ENCODE measurements around the gene DPM1.

The DPM1 gene

GRCh38 chr20:50995506-50995905 is 37.2 kb upstream of the DPM1 start:
- H3K4me2 ChIP-seq (ENCODE audit: low read length) = no peak overlapping the region
- H3K4me1 ChIP-seq (ENCODE audit: control insufficient read depth, low read length) = peaks cover 12% of the 10 kb centered on the region
- H3K9me3 ChIP-seq (ENCODE audit: control insufficient read depth, insufficient read depth, low read length) = peaks cover 9% of the 10 kb centered on the region; the same call in 1 of the 2 replicates
- no peaks in the 10 kb centered on the region for H3K79me2 ChIP-seq (ENCODE audit: control insufficient read depth, low read length)
- H3K27ac ChIP-seq (ENCODE audit: low read depth, low read length) = no peak overlapping the region
- no peak for TF ChIP-seq EZH2phosphoT487 (IDR thresholded peaks at IDR 0.05; ENCODE audit: borderline replicate concordance, low read length)
- TF ChIP-seq, protein P1, sequence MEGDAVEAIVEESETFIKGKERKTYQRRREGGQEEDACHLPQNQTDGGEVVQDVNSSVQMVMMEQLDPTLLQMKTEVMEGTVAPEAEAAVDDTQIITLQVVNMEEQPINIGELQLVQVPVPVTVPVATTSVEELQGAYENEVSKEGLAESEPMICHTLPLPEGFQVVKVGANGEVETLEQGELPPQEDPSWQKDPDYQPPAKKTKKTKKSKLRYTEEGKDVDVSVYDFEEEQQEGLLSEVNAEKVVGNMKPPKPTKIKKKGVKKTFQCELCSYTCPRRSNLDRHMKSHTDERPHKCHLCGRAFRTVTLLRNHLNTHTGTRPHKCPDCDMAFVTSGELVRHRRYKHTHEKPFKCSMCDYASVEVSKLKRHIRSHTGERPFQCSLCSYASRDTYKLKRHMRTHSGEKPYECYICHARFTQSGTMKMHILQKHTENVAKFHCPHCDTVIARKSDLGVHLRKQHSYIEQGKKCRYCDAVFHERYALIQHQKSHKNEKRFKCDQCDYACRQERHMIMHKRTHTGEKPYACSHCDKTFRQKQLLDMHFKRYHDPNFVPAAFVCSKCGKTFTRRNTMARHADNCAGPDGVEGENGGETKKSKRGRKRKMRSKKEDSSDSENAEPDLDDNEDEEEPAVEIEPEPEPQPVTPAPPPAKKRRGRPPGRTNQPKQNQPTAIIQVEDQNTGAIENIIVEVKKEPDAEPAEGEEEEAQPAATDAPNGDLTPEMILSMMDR (IDR thresholded peaks at IDR 0.05; ENCODE audit: low read depth, low read length, poor library complexity, severe bottlenecking) = no peak
- H3K9me2 ChIP-seq (replicated peaks; ENCODE audit: control insufficient read depth, low read length) = no peaks in the 10 kb centered on the region
- no peak overlapping the region for H3K4me3 ChIP-seq (ENCODE audit: low read length)
- peaks cover 32% of the 10 kb centered on the region for H3K27me3 ChIP-seq (ENCODE audit: control insufficient read depth, low read length)
- H4K20me1 ChIP-seq (ENCODE audit: control insufficient read depth, insufficient read depth, low read depth, low read length) = no peaks in the 10 kb centered on the region
- H3K36me3 ChIP-seq (ENCODE audit: control insufficient read depth, low read length) = no peaks in the 10 kb centered on the region
- peaks cover 6% of the 10 kb centered on the region for H3F3A ChIP-seq (ENCODE audit: control insufficient read depth, insufficient read depth)

GRCh38 chr20:50993876-50994275 is 35.5 kb upstream of the DPM1 start:
- Histone ChIP-seq H3K4me3 (ENCODE audit: low read length) (no peak overlapping the region), H3F3A (ENCODE audit: control insufficient read depth, insufficient read depth) (peaks cover 6% of the 10 kb centered on the region), H3K4me1 (ENCODE audit: control insufficient read depth, low read length) (peaks cover 12% of the 10 kb centered on the region), H3K36me3 (ENCODE audit: control insufficient read depth, low read length) (no peaks in the 10 kb centered on the region), H4K20me1 (ENCODE audit: control insufficient read depth, insufficient read depth, low read depth, low read length) (no peaks in the 10 kb centered on the region), H3K79me2 (ENCODE audit: control insufficient read depth, low read length) (no peaks in the 10 kb centered on the region), H3K9me3 (ENCODE audit: control insufficient read depth, insufficient read depth, low read length) (peaks cover 9% of the 10 kb centered on the region; the same call in 1 of the 2 replicates), H3K27me3 (ENCODE audit: control insufficient read depth, low read length) (peaks cover 16% of the 10 kb centered on the region), H3K4me2 (ENCODE audit: low read length) (no peak overlapping the region), H3K9me2 (replicated peaks; ENCODE audit: control insufficient read depth, low read length) (no peaks in the 10 kb centered on the region), H3K27ac (ENCODE audit: low read depth, low read length) (no peak overlapping the region)
- TF ChIP-seq, protein P1 (IDR thresholded peaks at IDR 0.05; ENCODE audit: low read depth, low read length, poor library complexity, severe bottlenecking) = no peak
- TF ChIP-seq EZH2phosphoT487 (IDR thresholded peaks at IDR 0.05; ENCODE audit: borderline replicate concordance, low read length) = no peak

GRCh38 chr20:50992733-50993457 is 34.6 kb upstream of the DPM1 start:
- H4K20me1 ChIP-seq (ENCODE audit: control insufficient read depth, insufficient read depth, low read depth, low read length) = no peaks in the 10 kb centered on the region
- no peak overlapping the region for H3K4me3 ChIP-seq (ENCODE audit: low read length)
- no peak overlapping the region for H3K27ac ChIP-seq (ENCODE audit: low read depth, low read length)
- peaks cover 14% of the 10 kb centered on the region for H3K27me3 ChIP-seq (ENCODE audit: control insufficient read depth, low read length)
- no peaks in the 10 kb centered on the region for H3K36me3 ChIP-seq (ENCODE audit: control insufficient read depth, low read length)
- H3K9me2 ChIP-seq (replicated peaks; ENCODE audit: control insufficient read depth, low read length) = no peaks in the 10 kb centered on the region
- H3K79me2 ChIP-seq (ENCODE audit: control insufficient read depth, low read length) = no peaks in the 10 kb centered on the region
- TF ChIP-seq, protein P1 (IDR thresholded peaks at IDR 0.05; ENCODE audit: low read depth, low read length, poor library complexity, severe bottlenecking) = peak; percentile 88
- TF ChIP-seq EZH2phosphoT487 (IDR thresholded peaks at IDR 0.05; ENCODE audit: borderline replicate concordance, low read length) = no peak
- H3K4me2 ChIP-seq (ENCODE audit: low read length) = peak overlapping the region; percentile 29; the same call in 1 of the 2 replicates
- peaks cover 12% of the 10 kb centered on the region for H3K4me1 ChIP-seq (ENCODE audit: control insufficient read depth, low read length)
- H3K9me3 ChIP-seq (ENCODE audit: control insufficient read depth, insufficient read depth, low read length) = peaks cover 9% of the 10 kb centered on the region; the same call in 1 of the 2 replicates
- H3F3A ChIP-seq (ENCODE audit: control insufficient read depth, insufficient read depth) = peaks cover 6% of the 10 kb centered on the region
